Esophagus squamous epithelium (tissue), 5 donors: Measurements from ENCODE around the gene MEIOSIN. TPM values are rescaled to one million over a fixed set of nuclear protein-coding genes. Genes with fewer than 3 reads are reported as not detected.

ENCODE experiments used
- DNase-seq: peaks from one replicate; lab custom pipeline; 2025; lab: John Stamatoyannopoulos, UW
- H3K27ac ChIP-seq, 4 donors: fragments of 200-600 bp; sonication (generic); one replicate each; pipeline ENCODE4 v1.5.1; 2016 to 2019; ENCODE audit warnings: mild to moderate bottlenecking in 1 of 4
- H3K27me3 ChIP-seq, 4 donors: fragments of 200-600 bp; sonication (generic); 1 replicate in 3 of 4; 2 replicates in 1 of 4; pipeline versions ENCODE4 v1.5.1 to v1.6.0; 2017 to 2021; ENCODE audit warnings: antibody characterized with exemption in 1 of 4
- H3K36me3 ChIP-seq, 3 donors: fragments of 200-600 bp; sonication (generic); one replicate each; pipeline ENCODE4 v1.5.1; 2016 to 2019
- H3K4me1 ChIP-seq, 3 donors: fragments of 200-600 bp; sonication (generic); one replicate each; pipeline ENCODE4 v1.5.1; 2017 to 2019
- H3K4me3 ChIP-seq, 4 donors: fragments of 200-600 bp; sonication (generic); 1 replicate in 3 of 4; 2 replicates in 1 of 4; pipeline ENCODE4 v1.5.1; 2016 to 2019; ENCODE audit warnings: mild to moderate bottlenecking in 2 of 4, moderate library complexity in 1 of 4
- H3K9me3 ChIP-seq, 3 donors: fragments of 200-600 bp; sonication (generic); one replicate each; pipeline ENCODE4 v1.5.1; 2016 to 2019
- CTCF ChIP-seq, 6 experiments: fragments of 450-650 bp in 4 of 6; fragments of 200-600 bp in 2 of 6; sonication (generic) in 2 of 6; IDR thresholded peaks; one replicate each; pipeline ENCODE4 v1.5.1; 2016 to 2019; ENCODE audit warnings: antibody characterized with exemption in 6 of 6, mild to moderate bottlenecking in 4 of 6, moderate library complexity in 4 of 6
- POLR2A ChIP-seq, 4 donors: fragments of 450-650 bp; IDR thresholded peaks; one replicate each; pipeline ENCODE4 v1.6.1; 2017; ENCODE audit warnings: antibody characterized with exemption in 4 of 4, mild to moderate bottlenecking in 4 of 4, moderate library complexity in 3 of 4
- WGBS, 2 donors: methylation state at CpG; one replicate each; pipeline ENCODE4 v1.1.5; 2018; 5-methylcytosine and 5-hydroxymethylcytosine counted together
- intact Hi-C: fragments of 100-400 bp; cut with DNase I; formaldehyde crosslinking; loops from one replicate; pipeline ENCODE4 v1.15.0; 2022
- total RNA-seq, 4 donors: library from RNA; depleted of rRNA; stranded (reverse); fragments of >200 nt; gene quantifications; one replicate each; pipeline ENCODE4 v1.1.0, GENCODE V29; 2016
- donor health status: DM: yes; HTN: yes; CAD: no.

Gene MEIOSIN
- total RNA-seq, 4 donors from 2014 or later: not detected

GRCh38 chr19:45754323-45754722, 21.1 kb downstream of the MEIOSIN start:
- intact Hi-C loops: no loop called here
- Histone ChIP-seq H3K27ac (no peak overlapping the region), H3K36me3 (no peaks in the 10 kb centered on the region), H3K9me3 (no peaks in the 10 kb centered on the region), H3K4me1 (peaks cover 0 to 6% (median 0%) of the 10 kb centered on the region in 3 donors), H3K27me3 (peaks cover 0 to 7% (median 0%) of the 10 kb centered on the region in 4 donors), H3K4me3 (no peak overlapping the region)
- 96% methylated on average over 4 of the region's 8 CpGs; no CpG with 5 or more reads in 1 of the 2 donors for WGBS, 2 donors
- no peak for DNase-seq
- no peak for TF ChIP-seq CTCF (IDR thresholded peaks at IDR 0.05)
- TF ChIP-seq POLR2A (IDR thresholded peaks at IDR 0.05): no peak

GRCh38 chr19:45757695-45758094, 24.5 kb downstream of the MEIOSIN start:
- Histone ChIP-seq H3K27me3 (peaks cover 0 to 7% (median 0%) of the 10 kb centered on the region in 4 donors), H3K4me3 (no peak overlapping the region), H3K4me1 (peaks cover 0 to 10% (median 0%) of the 10 kb centered on the region in 3 donors), H3K36me3 (no peaks in the 10 kb centered on the region), H3K9me3 (no peaks in the 10 kb centered on the region), H3K27ac (no peak overlapping the region)
- WGBS, 2 donors: 54 to 62% methylated on average over 9 of the region's 9 CpGs
- no peak for DNase-seq
- intact Hi-C loops: no loop called here
- TF ChIP-seq POLR2A (IDR thresholded peaks at IDR 0.05): no peak
- no peak for TF ChIP-seq CTCF (IDR thresholded peaks at IDR 0.05)

- H3K27ac ChIP-seq: no peak overlapping the region
- DNase-seq: no peak
- H3K27me3 ChIP-seq: peaks cover 0 to 7% (median 0%) of the 10 kb centered on the region in 4 donors
- H3K4me1 ChIP-seq: peaks cover 0 to 18% (median 2%) of the 10 kb centered on the region in 3 donors
- no peaks in the 10 kb centered on the region for H3K9me3 ChIP-seq
- no peak for TF ChIP-seq CTCF (IDR thresholded peaks at IDR 0.05)
- no peak for TF ChIP-seq POLR2A (IDR thresholded peaks at IDR 0.05)
- 70 to 76% methylated on average over 2 to 3 of the region's 9 CpGs for WGBS, 2 donors
- intact Hi-C loops: no loop called here
- H3K4me3 ChIP-seq: no peak overlapping the region
- H3K36me3 ChIP-seq: no peaks in the 10 kb centered on the region
These were observed 25.7 kb downstream of the MEIOSIN start for GRCh38 chr19:45758921-45759320.

DNA sequence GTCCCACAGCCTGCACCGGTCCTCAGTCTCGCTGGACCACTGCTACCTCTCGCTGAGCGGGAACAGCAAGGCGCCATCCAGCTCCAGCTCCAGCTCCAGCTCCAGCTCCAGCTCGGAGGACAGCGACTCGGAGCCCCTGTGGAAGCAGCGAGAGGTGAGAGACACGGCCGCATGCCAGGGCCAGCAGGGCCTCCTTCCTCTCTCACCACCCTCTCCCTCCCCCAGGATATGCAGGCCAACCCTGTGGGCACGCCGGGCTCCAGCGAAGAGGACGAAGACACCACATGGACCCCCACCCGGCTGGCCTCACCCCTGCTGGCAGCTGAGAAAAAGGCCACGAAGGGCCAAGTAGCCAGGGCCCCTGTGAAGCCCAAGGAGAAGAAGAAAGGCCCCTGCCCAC, 28.5 kb downstream of the MEIOSIN start:
- H3K27ac ChIP-seq: no peak overlapping the region
- no peak for DNase-seq
- no peaks in the 10 kb centered on the region for H3K9me3 ChIP-seq
- TF ChIP-seq POLR2A (IDR thresholded peaks at IDR 0.05): no peak
- no peak overlapping the region for H3K4me3 ChIP-seq
- H3K36me3 ChIP-seq: peaks cover 0 to 13% (median 0%) of the 10 kb centered on the region in 3 donors
- intact Hi-C loops: loop anchor here (10.0 kb wide), 1 partner anchor 47 kb away; no protein-coding TSS in a partner anchor
- 80 to 86% methylated on average over 1 to 6 of the region's 17 CpGs for WGBS, 2 donors
- peaks cover 11 to 46% (median 28%) of the 10 kb centered on the region in 3 donors for H3K4me1 ChIP-seq
- peaks cover 0 to 11% (median 0%) of the 10 kb centered on the region in 4 donors for H3K27me3 ChIP-seq

DNA sequence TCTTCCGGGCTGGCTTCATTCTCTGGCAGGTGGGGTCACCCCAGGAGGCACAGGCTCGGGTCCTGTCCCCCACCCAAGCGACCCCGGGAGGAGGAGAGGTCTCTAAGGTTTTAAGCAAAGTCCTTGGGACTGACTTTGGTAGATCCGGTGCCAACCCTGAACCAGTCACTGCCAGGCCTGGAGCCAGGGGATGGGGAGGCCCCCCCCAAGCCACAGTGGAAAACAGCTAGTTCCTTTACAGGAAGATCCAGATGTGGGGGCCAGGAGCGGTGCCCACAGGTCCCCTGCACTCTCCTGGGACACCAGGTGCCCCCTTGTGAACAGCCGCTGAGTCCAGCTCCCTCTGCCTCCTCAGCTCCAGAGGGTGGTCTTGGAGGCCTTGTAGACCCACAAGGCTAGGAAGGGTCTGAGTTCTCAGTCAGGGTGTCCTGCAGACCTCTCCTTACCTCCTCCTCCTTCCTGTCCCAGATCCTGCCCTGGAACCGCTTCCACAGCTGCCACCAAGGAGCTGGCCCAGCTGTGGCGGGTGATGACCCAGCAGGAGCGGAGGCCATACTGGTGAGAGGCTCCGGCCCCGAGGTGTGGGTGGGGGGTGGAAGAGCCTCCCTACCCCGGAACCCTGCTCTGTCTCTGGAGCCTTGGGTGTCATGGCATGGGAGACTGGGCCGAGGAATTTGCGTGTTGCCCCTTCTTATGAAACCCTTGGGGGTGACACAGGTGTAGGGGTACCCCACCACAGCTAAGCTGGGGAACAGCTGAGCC, 29.8 kb downstream of the MEIOSIN start:
- 70 to 92% methylated on average over 4 to 7 of the region's 15 CpGs for WGBS, 2 donors
- DNase-seq: no peak
- H3K36me3 ChIP-seq: peaks cover 0 to 13% (median 0%) of the 10 kb centered on the region in 3 donors
- H3K27me3 ChIP-seq: peaks cover 0 to 15% (median 0%) of the 10 kb centered on the region in 4 donors
- intact Hi-C loops: loop anchor here (10.0 kb wide), 1 partner anchor 48 kb away; no protein-coding TSS in a partner anchor
- peaks cover 20 to 59% (median 34%) of the 10 kb centered on the region in 3 donors for H3K4me1 ChIP-seq
- TF ChIP-seq POLR2A (IDR thresholded peaks at IDR 0.05) (no peak), CTCF (IDR thresholded peaks at IDR 0.05) (no peak)
- H3K4me3 ChIP-seq: no peak overlapping the region
- H3K9me3 ChIP-seq: no peaks in the 10 kb centered on the region
- H3K27ac ChIP-seq: no peak overlapping the region
